Sciatic nerve (tissue), 2 donors: ENCODE measurements around the gene NR6A1. TPM values are rescaled to one million over a fixed set of nuclear protein-coding genes. Genes with fewer than 3 reads are reported as not detected.
"Not testable (repeated sequence)": the region's sequence is repeated elsewhere in the genome, so short reads cannot be mapped to it uniquely, and the experiment has no call there.

Experiments used
- ATAC-seq: fragments of 200-7000 bp; cut with Tn5 transposase; one replicate; pipeline ENCODE4 v1.9.1; 2020; ENCODE audit warnings: mild to moderate bottlenecking, moderate library complexity
- DNase-seq: peaks from one replicate; pipeline ENCODE4 v3.0.0-alpha.2; 2020; ENCODE audit warnings: low spot score
- intact Hi-C: fragments of 100-400 bp; cut with DNase I; formaldehyde crosslinking; loops from one replicate; pipeline ENCODE4 v1.14.2; 2022
- total RNA-seq: library from RNA; stranded (reverse); fragmentation: NEBNext Ultra II Directional; extraction: Animal tissue kit (Norgen Biotek cat#: 25700); gene quantifications from one replicate; pipeline ENCODE4 v1.2.1, GENCODE V29; 2021
- donor health status: DM: no; HTN: no; CAD: no.
- donor health status: DM: no; HTN: no; CAD: no.

Gene NR6A1
- total RNA-seq, 1 donor from 2014 or later, result 3.3 TPM

- ATAC-seq (no peak), DNase-seq (no peak)
- intact Hi-C loops, result no loop called here
These were observed 28.2 kb downstream of the NR6A1 start for GRCh38 chr9:124742940-124743339.

- ATAC-seq, result no peak
- intact Hi-C loops, result no loop called here
- DNase-seq, result no peak
These were observed 29.4 kb downstream of the NR6A1 start for GRCh38 chr9:124741662-124742061.

- intact Hi-C loops, result no loop called here
- no peak for ATAC-seq
These were observed 30.0 kb downstream of the NR6A1 start for GRCh38 chr9:124741149-124741548.

GRCh38 chr9:124739360-124739759 lies 31.8 kb downstream of the NR6A1 start:
- ATAC-seq (no peak), DNase-seq (no peak)
- intact Hi-C loops, result no loop called here

More at GRCh38 chr9:124741149-124741548, 30.0 kb downstream of the NR6A1 start:
- no peak for DNase-seq

GRCh38 chr9:124738075-124738474 lies 33.0 kb downstream of the NR6A1 start:
- intact Hi-C loops, DNase-seq, ATAC-seq: not testable (repeated sequence)

GRCh38 chr9:124735121-124735520 lies 36.0 kb downstream of the NR6A1 start:
- DNase-seq (no peak), ATAC-seq (no peak)
- intact Hi-C loops, result no loop called here

- intact Hi-C loops, result not testable (repeated sequence)
These were observed 36.4 kb downstream of the NR6A1 start for GRCh38 chr9:124734741-124735083.

GRCh38 chr9:124733964-124734740 lies 37.0 kb downstream of the NR6A1 start:
- intact Hi-C loops, result no loop called here
- DNase-seq (no peak), ATAC-seq (peak; percentile 75)

More at GRCh38 chr9:124734741-124735083, 36.4 kb downstream of the NR6A1 start:
- ATAC-seq, DNase-seq: not testable (repeated sequence)

- DNase-seq (no peak), ATAC-seq (peak; percentile 79)
- intact Hi-C loops, result no loop called here
These were observed 40.3 kb downstream of the NR6A1 start for GRCh38 chr9:124730772-124731171.

GRCh38 chr9:124726886-124727285 lies 44.2 kb downstream of the NR6A1 start:
- intact Hi-C loops, result no loop called here
- no peak for ATAC-seq
- DNase-seq, result no peak

- intact Hi-C loops, result no loop called here
- no peak for DNase-seq
- peak; percentile 62 for ATAC-seq
These were observed 46.1 kb downstream of the NR6A1 start for GRCh38 chr9:124725068-124725452.

GRCh38 chr9:124724415-124725067 lies 46.6 kb downstream of the NR6A1 start:
- intact Hi-C loops, result no loop called here
- ATAC-seq, result peak; percentile 74
- DNase-seq, result no peak

- intact Hi-C loops, result no loop called here
- no peak for DNase-seq
- no peak for ATAC-seq
These were observed 47.8 kb downstream of the NR6A1 start for GRCh38 chr9:124723352-124723751.

GRCh38 chr9:124721109-124721906 lies 49.8 kb downstream of the NR6A1 start:
- DNase-seq (no peak), ATAC-seq (no peak)
- intact Hi-C loops, result no loop called here

GRCh38 chr9:124720429-124721108 lies 50.5 kb downstream of the NR6A1 start:
- intact Hi-C loops, result no loop called here
- DNase-seq, result no peak

GRCh38 chr9:124718928-124719327 lies 52.2 kb downstream of the NR6A1 start:
- intact Hi-C loops, result no loop called here
- ATAC-seq (no peak), DNase-seq (no peak)

More at GRCh38 chr9:124720429-124721108, 50.5 kb downstream of the NR6A1 start:
- ATAC-seq, result no peak

GRCh38 chr9:124717597-124717996 lies 53.5 kb downstream of the NR6A1 start:
- intact Hi-C loops, result no loop called here
- DNase-seq (no peak), ATAC-seq (no peak)

GRCh38 chr9:124716808-124717207 lies 54.3 kb downstream of the NR6A1 start:
- DNase-seq (no peak), ATAC-seq (no peak)
- intact Hi-C loops, result no loop called here

GRCh38 chr9:124710766-124711165 lies 60.3 kb downstream of the NR6A1 start:
- DNase-seq (no peak), ATAC-seq (no peak)
- intact Hi-C loops, result loop anchor here (5.0 kb wide), 1 partner anchor 93 kb away; no protein-coding TSS in a partner anchor
